Activated T-cell treated with anti-CD3 and anti-CD28 coated beads, Interleukin-2, amount 50 U/mL, for 72 hours (primary cell): Measurements from ENCODE around the gene TOP3A. TPM values are rescaled to one million over a fixed set of nuclear protein-coding genes. Genes with fewer than 3 reads are reported as not detected.
A peak's percentile ranks its signal among the peaks of the same experiment; 100 is the strongest.

ENCODE experiments used
- ATAC-seq, 2 donors: fragments of 150-1000 bp; cut with Tn5 transposase; replicated peaks in 1 of 2; 2 replicates each; pipeline ENCODE4 v1.10.0; 2021; ENCODE audit warnings: moderate library complexity in 2 of 2, mild to moderate bottlenecking in 1 of 2
- DNase-seq, 2 donors: peaks; one replicate each; pipeline ENCODE4 v3.0.0; 2021 to 2022; ENCODE audit warnings: mixed read lengths in 1 of 2
- H3K27ac Mint-ChIP-seq: one replicate; pipeline ENCODE4 v1.8.0; 2022; ENCODE audit warnings: mild to moderate bottlenecking, moderate library complexity, mixed read lengths
- H3K27me3 Mint-ChIP-seq: one replicate; pipeline ENCODE4 v1.8.0; 2022; ENCODE audit warnings: low read depth, mixed read lengths
- H3K36me3 Mint-ChIP-seq, 2 donors: one replicate each; pipeline ENCODE4 v1.8.0; 2022; ENCODE audit warnings: mixed read lengths in 2 of 2, mild to moderate bottlenecking in 1 of 2; ENCODE audit not compliant: insufficient read depth in 2 of 2
- H3K4me1 Mint-ChIP-seq: one replicate; pipeline ENCODE4 v1.8.0; 2022; ENCODE audit warnings: low read depth, mixed read lengths
- H3K4me3 Mint-ChIP-seq, 2 donors: one replicate each; pipeline ENCODE4 v1.8.0; 2022; ENCODE audit warnings: mild to moderate bottlenecking in 2 of 2, mixed read lengths in 2 of 2, moderate library complexity in 2 of 2
- H3K9me3 Mint-ChIP-seq, 2 donors: one replicate each; pipeline ENCODE4 v1.8.0; 2022; ENCODE audit warnings: mixed read lengths in 2 of 2
- total RNA-seq, 2 donors: library from RNA; stranded (reverse); gene quantifications; one replicate each; pipeline ENCODE4 v1.2.3, GENCODE V29; 2022

TOP3A gene
- total RNA-seq, 2 donors from 2014 or later = 72.0 to 90.6 TPM

GRCh38 chr17:18251204-18251603 is 63.6 kb downstream of the TOP3A start:
- Mint-ChIP-seq H3K27ac (no peak overlapping the region), H3K27me3 (no peaks in the 10 kb centered on the region), H3K4me1 (no peaks in the 10 kb centered on the region), H3K36me3 (peaks cover 4 to 10% of the 10 kb centered on the region in 2 donors), H3K4me3 (no peak overlapping the region), H3K9me3 (no peaks in the 10 kb centered on the region)
- no peak for ATAC-seq
- DNase-seq = no peak

GRCh38 chr17:18250708-18251107 is 64.1 kb downstream of the TOP3A start:
- Mint-ChIP-seq H3K9me3 (no peaks in the 10 kb centered on the region), H3K4me1 (no peaks in the 10 kb centered on the region), H3K36me3 (peaks cover 4 to 10% of the 10 kb centered on the region in 2 donors), H3K27ac (no peak overlapping the region), H3K27me3 (no peaks in the 10 kb centered on the region), H3K4me3 (no peak overlapping the region)
- no peak for DNase-seq
- no peak for ATAC-seq

GRCh38 chr17:18250259-18250658 is 64.5 kb downstream of the TOP3A start:
- Mint-ChIP-seq H3K4me1 (no peaks in the 10 kb centered on the region), H3K4me3 (no peak overlapping the region), H3K36me3 (peaks cover 4 to 10% of the 10 kb centered on the region in 2 donors), H3K27me3 (no peaks in the 10 kb centered on the region), H3K9me3 (no peaks in the 10 kb centered on the region), H3K27ac (no peak overlapping the region)
- ATAC-seq (no peak), DNase-seq (no peak)

- Mint-ChIP-seq H3K9me3 (no peaks in the 10 kb centered on the region), H3K27me3 (no peaks in the 10 kb centered on the region), H3K27ac (no peak overlapping the region), H3K36me3 (peaks cover 4 to 9% of the 10 kb centered on the region in 2 donors), H3K4me3 (no peak overlapping the region), H3K4me1 (no peaks in the 10 kb centered on the region)
- DNase-seq (no peak), ATAC-seq (no peak)
Measured at GRCh38 chr17:18248811-18249210, 66.0 kb downstream of the TOP3A start.

GRCh38 chr17:18248300-18248731 is 66.5 kb downstream of the TOP3A start:
- Mint-ChIP-seq H3K4me1 (no peaks in the 10 kb centered on the region), H3K4me3 (no peak overlapping the region), H3K27me3 (no peaks in the 10 kb centered on the region), H3K36me3 (peaks cover 4 to 7% of the 10 kb centered on the region in 2 donors), H3K27ac (peak overlapping the region; percentile 64), H3K9me3 (no peaks in the 10 kb centered on the region)
- ATAC-seq (peak; percentile 68 to 74), DNase-seq (peak; percentile 68 to 71)

GRCh38 chr17:18247613-18248001 is 67.2 kb downstream of the TOP3A start:
- no peaks in the 10 kb centered on the region for H3K4me1 Mint-ChIP-seq
- H3K27ac Mint-ChIP-seq = no peak overlapping the region
- ATAC-seq (no peak), DNase-seq (no peak)
- peaks cover 4% of the 10 kb centered on the region in 2 donors for H3K36me3 Mint-ChIP-seq
- H3K27me3 Mint-ChIP-seq = no peaks in the 10 kb centered on the region
- H3K9me3 Mint-ChIP-seq = no peaks in the 10 kb centered on the region
- no peak overlapping the region for H3K4me3 Mint-ChIP-seq

GRCh38 chr17:18246880-18247612 is 67.7 kb downstream of the TOP3A start:
- no peaks in the 10 kb centered on the region for H3K9me3 Mint-ChIP-seq
- H3K27ac Mint-ChIP-seq = no peak overlapping the region
- peak; percentile 31 to 44 for DNase-seq
- H3K4me3 Mint-ChIP-seq = no peak overlapping the region
- H3K36me3 Mint-ChIP-seq = peaks cover 3 to 4% of the 10 kb centered on the region in 2 donors
- H3K27me3 Mint-ChIP-seq = no peaks in the 10 kb centered on the region
- H3K4me1 Mint-ChIP-seq = no peaks in the 10 kb centered on the region
- no peak for ATAC-seq

- H3K4me3 Mint-ChIP-seq = no peak overlapping the region
- H3K27me3 Mint-ChIP-seq = no peaks in the 10 kb centered on the region
- no peaks in the 10 kb centered on the region for H3K4me1 Mint-ChIP-seq
- no peak overlapping the region for H3K27ac Mint-ChIP-seq
- no peaks in the 10 kb centered on the region for H3K9me3 Mint-ChIP-seq
- no peak for DNase-seq
- peaks cover 3 to 4% of the 10 kb centered on the region in 2 donors for H3K36me3 Mint-ChIP-seq
- no peak for ATAC-seq
Measured at GRCh38 chr17:18246109-18246725, 68.6 kb downstream of the TOP3A start.

- Mint-ChIP-seq H3K9me3 (no peaks in the 10 kb centered on the region), H3K4me3 (no peak overlapping the region), H3K36me3 (peaks cover 3 to 4% of the 10 kb centered on the region in 2 donors), H3K27me3 (no peaks in the 10 kb centered on the region), H3K27ac (no peak overlapping the region), H3K4me1 (no peaks in the 10 kb centered on the region)
- DNase-seq (no peak), ATAC-seq (no peak)
Measured at GRCh38 chr17:18245038-18245776, 69.6 kb downstream of the TOP3A start.

- Mint-ChIP-seq H3K27me3 (no peaks in the 10 kb centered on the region), H3K36me3 (no peaks in the 10 kb centered on the region), H3K27ac (no peak overlapping the region), H3K4me3 (no peak overlapping the region), H3K9me3 (no peaks in the 10 kb centered on the region), H3K4me1 (peaks cover 1% of the 10 kb centered on the region)
- no peak for ATAC-seq
- no peak for DNase-seq
Measured at GRCh38 chr17:18241229-18241871, 73.4 kb downstream of the TOP3A start.

- DNase-seq (no peak), ATAC-seq (no peak)
- peaks cover 10% of the 10 kb centered on the region for H3K4me1 Mint-ChIP-seq
- H3K27ac Mint-ChIP-seq = no peak overlapping the region
- no peaks in the 10 kb centered on the region for H3K36me3 Mint-ChIP-seq
- no peak overlapping the region for H3K4me3 Mint-ChIP-seq
- H3K27me3 Mint-ChIP-seq = no peaks in the 10 kb centered on the region
- no peaks in the 10 kb centered on the region for H3K9me3 Mint-ChIP-seq
Measured at GRCh38 chr17:18240449-18240848, 74.3 kb downstream of the TOP3A start.

GRCh38 chr17:18238299-18238698 is 76.5 kb downstream of the TOP3A start:
- H3K27me3 Mint-ChIP-seq = no peaks in the 10 kb centered on the region
- H3K27ac Mint-ChIP-seq = no peak overlapping the region
- no peaks in the 10 kb centered on the region for H3K9me3 Mint-ChIP-seq
- no peak for ATAC-seq
- H3K4me1 Mint-ChIP-seq = peaks cover 18% of the 10 kb centered on the region
- DNase-seq = no peak
- H3K4me3 Mint-ChIP-seq = no peak overlapping the region
- H3K36me3 Mint-ChIP-seq = no peaks in the 10 kb centered on the region

- Mint-ChIP-seq H3K27me3 (no peaks in the 10 kb centered on the region), H3K4me1 (peaks cover 18% of the 10 kb centered on the region), H3K36me3 (no peaks in the 10 kb centered on the region), H3K4me3 (no peak overlapping the region), H3K27ac (no peak overlapping the region), H3K9me3 (no peaks in the 10 kb centered on the region)
- ATAC-seq (no peak), DNase-seq (no peak)
Measured at GRCh38 chr17:18237461-18237860, 77.3 kb downstream of the TOP3A start.
